HG03558 (cell line): ENCODE measurements around the gene FAM151A.

Source experiments
- ATAC-seq: cut with Tn5 transposase; IDR thresholded peaks from one replicate; pipeline ENCODE4 v1.9.1; 2021; ENCODE audit warnings: moderate number of reproducible peaks; ENCODE audit not compliant: unreplicated experiment; ENCODE audit errors: extremely low read depth

FAM151A gene

GRCh38 chr1:54623216-54624007, at the start of gene FAM151A:
Gene FAM151A, minus strand, starts transcription at chr1:54623525. Its CDS starts 130 bp downstream, at chr1:54623395.
- ATAC-seq, result no peak

DNA sequence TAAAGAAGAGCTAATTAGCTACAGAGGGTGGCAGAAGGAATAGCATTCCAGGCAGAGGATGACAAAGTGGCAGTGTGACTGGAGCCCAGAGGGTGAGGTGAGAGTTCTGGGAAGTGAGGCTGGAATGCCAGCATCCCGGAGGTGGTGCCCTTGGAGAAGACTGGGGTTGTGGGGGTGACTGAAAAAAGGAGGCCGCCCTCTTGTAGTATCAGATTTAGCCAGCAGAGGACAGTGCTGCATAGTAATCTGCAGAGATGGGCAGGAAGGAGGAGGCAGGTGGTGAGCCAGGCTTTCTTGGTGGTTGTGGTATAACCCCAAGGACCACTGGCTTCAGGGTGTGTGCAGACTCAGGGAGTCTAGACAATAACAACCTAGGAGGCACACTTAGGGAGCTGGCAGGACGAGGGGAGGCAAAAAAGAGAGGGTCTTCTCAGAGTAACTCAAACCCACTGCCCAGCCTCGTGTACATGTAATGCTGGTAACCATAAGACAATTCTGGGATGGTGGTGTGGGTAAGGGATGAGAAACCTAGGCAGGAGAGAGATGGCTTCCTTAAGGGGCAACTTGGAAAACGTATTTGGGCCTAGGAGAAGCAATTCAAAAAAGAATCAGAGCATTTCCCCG, 48.8 kb upstream of the FAM151A start:
- no peak for ATAC-seq

- ATAC-seq, result no peak
Observed at GRCh38 chr1:54668567-54668966, 45.2 kb upstream of the FAM151A start.

- ATAC-seq, result no peak
Observed at GRCh38 chr1:54667797-54668196, 44.5 kb upstream of the FAM151A start.

DNA sequence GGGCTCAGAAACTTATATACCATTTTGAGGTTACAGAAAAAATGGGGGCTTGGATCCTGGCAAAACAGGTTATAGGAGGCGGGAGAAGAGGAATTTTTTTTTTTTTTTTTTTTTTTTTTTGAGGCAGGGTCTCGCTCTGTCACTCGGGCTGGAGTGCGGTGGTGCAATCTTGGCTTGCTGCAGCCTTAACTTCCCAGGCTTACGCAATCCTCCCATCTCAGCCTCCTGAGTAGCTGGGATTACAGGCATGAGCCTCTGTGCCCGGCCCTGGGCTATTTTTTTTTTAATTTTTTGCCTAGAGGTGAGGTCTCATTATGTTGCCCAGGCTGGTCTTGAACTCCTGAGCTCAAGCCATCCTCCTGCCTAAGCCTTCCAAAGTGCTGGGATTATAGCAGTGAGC, 43.0 kb upstream of the FAM151A start:
- ATAC-seq, result no peak

GRCh38 chr1:54665852-54666251, 42.5 kb upstream of the FAM151A start:
- no peak for ATAC-seq

- ATAC-seq, result no peak
Observed at GRCh38 chr1:54664364-54664763, 41.0 kb upstream of the FAM151A start.

DNA sequence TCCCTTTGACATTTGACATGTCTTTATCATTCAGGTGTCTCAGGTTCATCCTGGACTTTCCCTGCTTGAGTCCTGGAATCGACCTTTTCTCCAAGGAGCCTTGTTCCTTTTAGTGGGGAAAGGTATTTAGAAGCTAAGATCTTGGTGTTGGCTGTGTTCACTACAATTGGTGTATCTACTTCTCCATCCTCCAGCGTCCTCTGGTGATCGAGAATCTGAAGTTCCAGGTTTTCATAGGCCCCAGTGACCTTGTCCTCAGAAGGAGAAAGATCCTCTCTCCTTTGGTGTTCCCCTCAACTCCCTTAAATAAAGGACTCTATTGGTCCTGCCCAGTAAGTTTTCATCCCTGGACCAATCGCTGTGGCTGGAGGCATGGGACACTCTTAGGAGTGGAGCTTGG, 40.4 kb upstream of the FAM151A start:
- ATAC-seq, result no peak

GRCh38 chr1:54658164-54658913, 35.0 kb upstream of the FAM151A start:
- ATAC-seq, result no peak

DNA sequence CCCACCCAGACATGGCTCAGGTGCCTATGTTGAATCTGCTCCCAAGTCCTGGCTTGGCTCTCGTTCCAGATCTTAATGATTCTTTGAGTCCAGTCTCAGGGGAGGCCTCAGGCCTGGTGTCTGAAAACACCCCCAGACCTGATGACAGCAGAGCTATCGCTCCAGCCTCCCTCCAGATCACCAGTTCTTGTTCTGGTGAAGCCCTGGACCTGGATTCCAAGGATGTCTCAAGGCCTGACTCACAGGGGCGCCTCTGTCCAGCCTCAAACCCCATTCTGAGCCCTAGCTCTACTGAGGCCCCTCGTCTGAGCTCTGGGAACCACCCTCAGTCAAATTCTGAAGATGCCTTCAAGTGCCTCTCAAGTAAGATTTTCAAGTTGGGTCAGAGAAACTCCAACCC, 29.7 kb upstream of the FAM151A start:
- no peak for ATAC-seq

- no peak for ATAC-seq
Observed at GRCh38 chr1:54652168-54652567, 28.8 kb upstream of the FAM151A start.

- no peak for ATAC-seq
Observed at GRCh38 chr1:54651608-54652007, 28.3 kb upstream of the FAM151A start.

DNA sequence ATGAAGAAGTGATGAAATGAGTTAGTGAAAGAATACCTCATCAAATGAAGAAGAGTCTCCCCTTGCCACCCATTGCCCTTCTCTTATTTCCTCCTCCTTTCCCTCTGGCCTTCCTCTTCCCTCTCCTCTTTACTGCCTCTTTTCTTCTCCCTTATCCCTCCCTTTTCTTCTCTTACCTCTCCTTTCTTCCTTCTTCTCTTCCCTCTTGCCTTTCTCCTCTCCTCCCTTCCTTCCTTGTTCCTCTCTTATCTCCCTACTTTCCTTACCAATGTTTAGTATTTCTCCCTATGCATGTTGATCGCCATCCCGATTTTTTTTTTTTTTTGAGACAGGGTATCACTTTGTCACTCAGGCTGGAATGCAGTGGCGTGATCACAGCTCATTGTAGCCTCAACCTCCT, 27.1 kb upstream of the FAM151A start:
- ATAC-seq, result no peak

- ATAC-seq, result no peak
Observed at GRCh38 chr1:54649921-54650320, 26.6 kb upstream of the FAM151A start.

- ATAC-seq, result no peak
Observed at GRCh38 chr1:54649130-54649898, 26.0 kb upstream of the FAM151A start.

DNA sequence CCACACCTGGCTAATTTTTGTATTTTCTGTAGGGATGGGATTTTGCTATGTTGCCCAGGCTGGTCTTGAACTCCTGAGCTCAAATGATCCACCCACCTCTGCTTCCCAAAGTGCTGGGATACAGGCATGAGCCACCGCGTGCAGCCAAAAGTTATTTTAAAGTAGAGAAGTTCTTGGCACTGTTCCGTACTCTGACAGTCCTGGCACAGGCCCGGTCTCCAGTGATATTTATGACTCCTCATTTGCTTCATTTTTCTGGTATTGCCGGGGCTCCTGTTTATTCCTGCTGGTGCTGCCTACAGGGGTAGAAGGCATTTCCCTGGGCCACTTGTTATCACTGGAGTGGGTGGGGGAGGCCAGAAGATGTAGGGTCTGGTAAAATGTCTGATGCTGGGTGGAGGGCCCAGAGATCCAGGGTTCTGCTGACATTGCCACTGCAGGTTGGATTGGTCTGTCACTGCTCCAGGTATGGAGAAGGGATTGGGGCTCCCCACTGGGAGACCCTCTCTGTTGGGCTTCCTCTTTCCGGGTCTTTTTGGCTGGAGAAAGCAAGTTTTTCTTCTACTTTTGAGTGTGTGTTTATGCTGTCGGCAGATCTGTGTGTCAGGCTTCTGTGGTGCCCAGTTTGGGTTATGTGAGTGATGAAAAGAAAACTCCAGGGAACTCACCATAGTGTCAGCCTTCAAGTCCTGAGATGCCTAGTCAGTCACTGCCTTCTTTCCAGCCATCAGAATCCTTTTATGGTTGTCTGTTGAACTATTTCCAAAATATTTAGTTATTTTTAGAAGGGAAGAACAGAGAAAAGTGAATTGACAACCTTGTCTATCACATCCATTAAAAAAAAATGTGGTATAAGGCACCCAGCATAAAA, 22.7 kb upstream of the FAM151A start:
- no peak for ATAC-seq

DNA sequence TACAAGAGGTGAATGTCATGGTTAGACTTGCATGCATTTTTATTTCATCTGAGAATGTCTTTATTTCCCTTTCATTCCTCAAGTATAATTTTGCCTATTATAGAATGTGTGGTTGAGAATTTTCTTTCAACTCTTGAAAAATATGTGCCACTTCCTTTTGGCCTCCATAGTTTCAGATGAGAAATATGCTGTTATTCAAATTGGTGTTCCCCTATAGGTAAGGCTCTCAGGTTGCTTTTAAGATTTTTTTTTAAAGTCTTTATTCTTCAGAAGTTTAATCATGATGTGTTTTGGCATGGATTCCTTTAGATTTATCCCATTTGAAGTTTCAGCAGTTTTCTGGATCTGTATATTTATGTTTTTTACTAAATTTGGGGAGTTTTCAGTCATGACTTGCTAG, 20.4 kb upstream of the FAM151A start:
- ATAC-seq, result no peak

GRCh38 chr1:54640863-54641836, 17.8 kb upstream of the FAM151A start, which contains the start of gene MROH7:
Gene MROH7, plus strand, starts transcription at chr1:54641786. Its CDS starts 11,141 bp downstream, at chr1:54652927.
- no peak for ATAC-seq
